HG02588 (cell line): ENCODE results near the gene ARAP2.
"Not testable (repeated sequence)": the region's sequence is repeated elsewhere in the genome, so short reads cannot be mapped to it uniquely, and the experiment has no call there.

ENCODE experiments used
- ATAC-seq: cut with Tn5 transposase; IDR thresholded peaks from one replicate; pipeline ENCODE4 v1.9.1; 2021; ENCODE audit warnings: mild to moderate bottlenecking, moderate library complexity; ENCODE audit not compliant: unreplicated experiment

Gene ARAP2

GRCh38 chr4:36183665-36184393, 60.5 kb downstream of the ARAP2 start:
- no peak for ATAC-seq

- ATAC-seq = no peak
Measured at GRCh38 chr4:36183232-36183631, 61.1 kb downstream of the ARAP2 start.

GRCh38 chr4:36182315-36182714, 62.0 kb downstream of the ARAP2 start:
- not testable (repeated sequence) for ATAC-seq

- ATAC-seq = no peak
Measured at GRCh38 chr4:36180206-36180605, 64.1 kb downstream of the ARAP2 start.

GRCh38 chr4:36178484-36178883, 65.8 kb downstream of the ARAP2 start:
- no peak for ATAC-seq

- no peak for ATAC-seq
Measured at GRCh38 chr4:36177946-36178345, 66.4 kb downstream of the ARAP2 start.

- ATAC-seq = no peak
Measured at GRCh38 chr4:36174570-36174969, 69.7 kb downstream of the ARAP2 start.

GRCh38 chr4:36173905-36174304, 70.4 kb downstream of the ARAP2 start:
- ATAC-seq = no peak

- no peak for ATAC-seq
Measured at GRCh38 chr4:36172656-36173055, 71.7 kb downstream of the ARAP2 start.

GRCh38 chr4:36168127-36168878, 76.0 kb downstream of the ARAP2 start:
- no peak for ATAC-seq

- no peak for ATAC-seq
Measured at GRCh38 chr4:36165631-36166005, 78.7 kb downstream of the ARAP2 start.

GRCh38 chr4:36164900-36165630, 79.2 kb downstream of the ARAP2 start:
- ATAC-seq = no peak

- no peak for ATAC-seq
Measured at GRCh38 chr4:36163198-36163597, 81.1 kb downstream of the ARAP2 start.

GRCh38 chr4:36159208-36159607, 85.1 kb downstream of the ARAP2 start:
- no peak for ATAC-seq

GRCh38 chr4:36152735-36153134, 91.6 kb downstream of the ARAP2 start:
- ATAC-seq = no peak

GRCh38 chr4:36142504-36142903, 101.8 kb downstream of the ARAP2 start:
- ATAC-seq = no peak

- ATAC-seq = no peak
Measured at GRCh38 chr4:36141186-36141585, 103.1 kb downstream of the ARAP2 start.

GRCh38 chr4:36140421-36140820, 103.9 kb downstream of the ARAP2 start:
- ATAC-seq = no peak

GRCh38 chr4:36138220-36138619, 106.1 kb downstream of the ARAP2 start:
- ATAC-seq = no peak

- no peak for ATAC-seq
Measured at GRCh38 chr4:36137336-36137735, 107.0 kb downstream of the ARAP2 start.

GRCh38 chr4:36133658-36134057, 110.7 kb downstream of the ARAP2 start:
- ATAC-seq = no peak

GRCh38 chr4:36133086-36133485, 111.2 kb downstream of the ARAP2 start:
- ATAC-seq = no peak
